ENCODE measurements around the gene ZNF519.
"Not testable (repeated sequence)": the region's sequence is repeated elsewhere in the genome, so short reads cannot be mapped to it uniquely, and the experiment has no call there.

- TF ChIP-seq POLR2AphosphoS5 (IDR thresholded peaks at IDR 0.05): not testable (repeated sequence)
- TF ChIP-seq, protein P1, sequence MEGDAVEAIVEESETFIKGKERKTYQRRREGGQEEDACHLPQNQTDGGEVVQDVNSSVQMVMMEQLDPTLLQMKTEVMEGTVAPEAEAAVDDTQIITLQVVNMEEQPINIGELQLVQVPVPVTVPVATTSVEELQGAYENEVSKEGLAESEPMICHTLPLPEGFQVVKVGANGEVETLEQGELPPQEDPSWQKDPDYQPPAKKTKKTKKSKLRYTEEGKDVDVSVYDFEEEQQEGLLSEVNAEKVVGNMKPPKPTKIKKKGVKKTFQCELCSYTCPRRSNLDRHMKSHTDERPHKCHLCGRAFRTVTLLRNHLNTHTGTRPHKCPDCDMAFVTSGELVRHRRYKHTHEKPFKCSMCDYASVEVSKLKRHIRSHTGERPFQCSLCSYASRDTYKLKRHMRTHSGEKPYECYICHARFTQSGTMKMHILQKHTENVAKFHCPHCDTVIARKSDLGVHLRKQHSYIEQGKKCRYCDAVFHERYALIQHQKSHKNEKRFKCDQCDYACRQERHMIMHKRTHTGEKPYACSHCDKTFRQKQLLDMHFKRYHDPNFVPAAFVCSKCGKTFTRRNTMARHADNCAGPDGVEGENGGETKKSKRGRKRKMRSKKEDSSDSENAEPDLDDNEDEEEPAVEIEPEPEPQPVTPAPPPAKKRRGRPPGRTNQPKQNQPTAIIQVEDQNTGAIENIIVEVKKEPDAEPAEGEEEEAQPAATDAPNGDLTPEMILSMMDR (IDR thresholded peaks at IDR 0.05): not testable (repeated sequence)
These were observed 9.9 kb upstream of the ZNF519 start for GRCh38 chr18:14142177-14142576.
